Measurements from ENCODE around the gene SERTAD1.
"Not testable (repeated sequence)": the region's sequence is repeated elsewhere in the genome, so short reads cannot be mapped to it uniquely, and the experiment has no call there.

Gene SERTAD1

GRCh38 chr19:40450664-40451063 is 24.9 kb upstream of the SERTAD1 start:
- no peak for DNase-seq

GRCh38 chr19:40449506-40449905 is 23.7 kb upstream of the SERTAD1 start:
- no peak for DNase-seq

- no peak for DNase-seq
These were observed 20.5 kb upstream of the SERTAD1 start for GRCh38 chr19:40446263-40446784.

- DNase-seq: no peak
These were observed 20.0 kb upstream of the SERTAD1 start for GRCh38 chr19:40445780-40446262.

- peak; percentile 69 for DNase-seq
These were observed 19.1 kb upstream of the SERTAD1 start for GRCh38 chr19:40444825-40445312.

GRCh38 chr19:40444000-40444824 is 18.4 kb upstream of the SERTAD1 start, which contains the start of gene SERTAD3:
SERTAD3 (minus strand) TSS chr19:40444335; CDS start chr19:40442080, 2,255 bp downstream.
- DNase-seq: peak; percentile 92

GRCh38 chr19:40443131-40443999 is 17.6 kb upstream of the SERTAD1 start:
- DNase-seq: peak; percentile 98

- DNase-seq: no peak
These were observed 16.7 kb upstream of the SERTAD1 start for GRCh38 chr19:40442328-40443130.

- DNase-seq: no peak
These were observed 16.0 kb upstream of the SERTAD1 start for GRCh38 chr19:40441719-40442253.

- DNase-seq: no peak
These were observed 12.5 kb upstream of the SERTAD1 start for GRCh38 chr19:40438284-40438683.

- peak; percentile 74 for DNase-seq
These were observed 7.8 kb upstream of the SERTAD1 start for GRCh38 chr19:40433391-40434216.

- not testable (repeated sequence) for DNase-seq
These were observed 7.0 kb upstream of the SERTAD1 start for GRCh38 chr19:40432760-40433159.

GRCh38 chr19:40431698-40432097 is 5.9 kb upstream of the SERTAD1 start:
- no peak for DNase-seq

GRCh38 chr19:40430242-40430641 is 4.5 kb upstream of the SERTAD1 start:
- DNase-seq: not testable (repeated sequence)

- DNase-seq: not testable (repeated sequence)
These were observed 2.4 kb upstream of the SERTAD1 start for GRCh38 chr19:40428197-40428596.

- DNase-seq: no peak
These were observed 949 bp downstream of the SERTAD1 start for GRCh38 chr19:40424637-40425449.

- DNase-seq: no peak
These were observed 1.9 kb downstream of the SERTAD1 start for GRCh38 chr19:40423938-40424337.

GRCh38 chr19:40422748-40423566 is 2.8 kb downstream of the SERTAD1 start:
- DNase-seq: no peak

All from NCI-H774 (cell line).